ENCODE measurements around the gene KRTAP1-5.

KRTAP1-5 gene

GRCh38 chr17:41026715-41027471, at the start of gene KRTAP1-5:
Gene KRTAP1-5, minus strand, starts transcription at chr17:41027208. Its CDS starts 53 bp downstream, at chr17:41027155.
- no peaks in the 10 kb centered on the region for H3K4me1 Mint-ChIP-seq
- no peaks in the 10 kb centered on the region for H3K36me3 Mint-ChIP-seq (ENCODE audit: low read depth)
- no peak within 1 kb of the TSS for H3K4me3 Mint-ChIP-seq
- H3K27ac Mint-ChIP-seq, result no peak within 1 kb of the TSS
- no peaks in the 10 kb centered on the region for H3K27me3 Mint-ChIP-seq (ENCODE audit: low read depth)
- TF ChIP-seq, protein P1, sequence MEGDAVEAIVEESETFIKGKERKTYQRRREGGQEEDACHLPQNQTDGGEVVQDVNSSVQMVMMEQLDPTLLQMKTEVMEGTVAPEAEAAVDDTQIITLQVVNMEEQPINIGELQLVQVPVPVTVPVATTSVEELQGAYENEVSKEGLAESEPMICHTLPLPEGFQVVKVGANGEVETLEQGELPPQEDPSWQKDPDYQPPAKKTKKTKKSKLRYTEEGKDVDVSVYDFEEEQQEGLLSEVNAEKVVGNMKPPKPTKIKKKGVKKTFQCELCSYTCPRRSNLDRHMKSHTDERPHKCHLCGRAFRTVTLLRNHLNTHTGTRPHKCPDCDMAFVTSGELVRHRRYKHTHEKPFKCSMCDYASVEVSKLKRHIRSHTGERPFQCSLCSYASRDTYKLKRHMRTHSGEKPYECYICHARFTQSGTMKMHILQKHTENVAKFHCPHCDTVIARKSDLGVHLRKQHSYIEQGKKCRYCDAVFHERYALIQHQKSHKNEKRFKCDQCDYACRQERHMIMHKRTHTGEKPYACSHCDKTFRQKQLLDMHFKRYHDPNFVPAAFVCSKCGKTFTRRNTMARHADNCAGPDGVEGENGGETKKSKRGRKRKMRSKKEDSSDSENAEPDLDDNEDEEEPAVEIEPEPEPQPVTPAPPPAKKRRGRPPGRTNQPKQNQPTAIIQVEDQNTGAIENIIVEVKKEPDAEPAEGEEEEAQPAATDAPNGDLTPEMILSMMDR (IDR thresholded peaks at IDR 0.05; ENCODE audit: unreplicated experiment in 3 of 3), result no peak
- peaks cover 4% of the 10 kb centered on the region for H3K9me3 Mint-ChIP-seq

- Mint-ChIP-seq H3K4me1 (no peaks in the 10 kb centered on the region), H3K36me3 (ENCODE audit: low read depth) (no peaks in the 10 kb centered on the region), H3K4me3 (no peak overlapping the region), H3K27ac (no peak overlapping the region), H3K9me3 (peaks cover 6% of the 10 kb centered on the region), H3K27me3 (ENCODE audit: low read depth) (peaks cover 8% of the 10 kb centered on the region)
- TF ChIP-seq, protein P1 (IDR thresholded peaks at IDR 0.05; ENCODE audit: unreplicated experiment in 3 of 3), result no peak
Observed at GRCh38 chr17:41076788-41077187, 49.8 kb upstream of the KRTAP1-5 start.

- Mint-ChIP-seq H3K36me3 (ENCODE audit: low read depth) (no peaks in the 10 kb centered on the region), H3K4me1 (no peaks in the 10 kb centered on the region), H3K27me3 (ENCODE audit: low read depth) (peaks cover 8% of the 10 kb centered on the region), H3K27ac (no peak overlapping the region), H3K4me3 (no peak overlapping the region), H3K9me3 (peaks cover 6% of the 10 kb centered on the region)
- TF ChIP-seq, protein P1 (IDR thresholded peaks at IDR 0.05; ENCODE audit: unreplicated experiment in 3 of 3), result no peak
Observed at GRCh38 chr17:41073676-41074075, 46.7 kb upstream of the KRTAP1-5 start.

DNA sequence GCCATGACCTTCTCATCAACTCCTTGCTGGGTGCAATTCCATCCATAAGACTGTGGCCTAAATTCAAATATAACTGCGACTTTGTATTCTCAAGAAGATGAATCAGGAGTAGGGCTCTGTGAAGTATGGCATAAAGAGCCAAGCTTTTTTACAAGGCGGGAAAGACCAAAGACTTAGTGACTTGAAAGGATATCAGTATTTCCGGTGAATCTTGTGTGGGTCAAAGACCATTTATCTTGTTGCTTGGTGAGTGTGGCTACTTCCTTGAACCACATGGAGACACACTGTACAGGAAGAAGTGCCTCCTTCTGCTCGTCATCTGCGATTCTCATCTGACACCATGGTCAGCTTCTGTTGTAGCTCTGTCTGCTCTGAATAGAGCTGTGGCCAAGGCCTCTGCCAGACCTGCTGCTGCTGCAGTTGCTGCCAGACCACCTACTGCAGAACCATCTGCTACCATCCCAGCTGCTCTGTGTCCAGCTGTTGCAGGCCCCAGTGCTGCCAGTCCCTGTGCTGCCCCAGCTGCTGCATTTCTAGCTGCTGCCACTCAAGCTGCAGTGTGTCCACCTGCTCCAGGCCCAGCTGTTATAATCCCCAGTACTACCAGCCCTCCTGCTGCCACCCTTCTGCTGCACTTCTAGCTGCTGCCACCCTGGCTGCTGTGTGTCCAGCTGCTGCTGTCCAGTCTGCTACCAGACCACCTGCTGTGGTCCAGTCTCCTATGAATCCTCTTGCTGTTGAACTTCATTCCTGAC, 44.8 kb upstream of the KRTAP1-5 start:
- peaks cover 6% of the 10 kb centered on the region for H3K9me3 Mint-ChIP-seq
- H3K4me1 Mint-ChIP-seq, result no peaks in the 10 kb centered on the region
- no peaks in the 10 kb centered on the region for H3K36me3 Mint-ChIP-seq (ENCODE audit: low read depth)
- peak overlapping the region in 1 of 3 experiments; percentile 5 for H3K27ac Mint-ChIP-seq
- no peak overlapping the region for H3K4me3 Mint-ChIP-seq
- peaks cover 11% of the 10 kb centered on the region for H3K27me3 Mint-ChIP-seq (ENCODE audit: low read depth)
- TF ChIP-seq, protein P1 (IDR thresholded peaks at IDR 0.05; ENCODE audit: unreplicated experiment in 3 of 3), result no peak

- TF ChIP-seq, protein P1 (IDR thresholded peaks at IDR 0.05; ENCODE audit: unreplicated experiment in 3 of 3), result no peak
Observed at GRCh38 chr17:41069031-41069430, 42.0 kb upstream of the KRTAP1-5 start.

More at GRCh38 chr17:41069031-41069430, 42.0 kb upstream of the KRTAP1-5 start:
- Mint-ChIP-seq H3K27ac (no peak overlapping the region), H3K9me3 (no peaks in the 10 kb centered on the region), H3K36me3 (ENCODE audit: low read depth) (no peaks in the 10 kb centered on the region), H3K4me3 (no peak overlapping the region), H3K27me3 (ENCODE audit: low read depth) (peaks cover 3% of the 10 kb centered on the region), H3K4me1 (no peaks in the 10 kb centered on the region)

All from nephron (organoid).